HL-60 (cell line): ENCODE measurements around the gene SSBP4.

Experiments
- DNase-seq, 2 experiments: peaks; one replicate each; pipeline ENCODE4 v3.0.0-alpha.2; 2010 to 2020; ENCODE audit warnings: low read depth in 1 of 2, low spot score in 1 of 2
- H3K27ac ChIP-seq: fragments of 250-450 bp; sonication (Bioruptor Pico); replicated peaks from 2 replicates; pipeline ENCODE4 v1.5.1; 2020; ENCODE audit warnings: mild to moderate bottlenecking, moderate library complexity
- H3K27me3 ChIP-seq: fragments of 250-450 bp; sonication (Bioruptor Pico); 2 replicates; pipeline ENCODE4 v1.5.1; 2021; ENCODE audit warnings: mild to moderate bottlenecking, moderate library complexity; ENCODE audit not compliant: insufficient read depth, poor library complexity, severe bottlenecking
- H3K4me3 ChIP-seq: replicated peaks from 2 replicates; pipeline ENCODE4 v1.5.1; 2011; ENCODE audit warnings: mild to moderate bottlenecking, control low read depth, low read length; ENCODE audit not compliant: insufficient read depth
- GABPA ChIP-seq: IDR thresholded peaks from 2 replicates; pipeline ENCODE4 v1.6.1; 2012; ENCODE audit warnings: low read depth
- POLR2AphosphoS5 ChIP-seq: IDR thresholded peaks from 2 replicates; pipeline ENCODE4 v1.6.1; 2012; ENCODE audit warnings: low read depth
- SPI1 ChIP-seq: IDR thresholded peaks from 2 replicates; pipeline ENCODE4 v1.6.1; 2012; ENCODE audit warnings: low read depth, mild to moderate bottlenecking, borderline replicate concordance
- TF ChIP-seq, protein P1 (sequence below): IDR thresholded peaks from 2 replicates; pipeline ENCODE4 v1.6.1; 2012; ENCODE audit warnings: low read depth; ENCODE audit not compliant: insufficient replicate concordance
- TF ChIP-seq, protein P2 (sequence below): IDR thresholded peaks from one replicate; pipeline ENCODE4 v1.5.1; 2011; ENCODE audit warnings: low read length, control low read depth, inconsistent platforms; ENCODE audit not compliant: insufficient read depth

The SSBP4 gene

DNA sequence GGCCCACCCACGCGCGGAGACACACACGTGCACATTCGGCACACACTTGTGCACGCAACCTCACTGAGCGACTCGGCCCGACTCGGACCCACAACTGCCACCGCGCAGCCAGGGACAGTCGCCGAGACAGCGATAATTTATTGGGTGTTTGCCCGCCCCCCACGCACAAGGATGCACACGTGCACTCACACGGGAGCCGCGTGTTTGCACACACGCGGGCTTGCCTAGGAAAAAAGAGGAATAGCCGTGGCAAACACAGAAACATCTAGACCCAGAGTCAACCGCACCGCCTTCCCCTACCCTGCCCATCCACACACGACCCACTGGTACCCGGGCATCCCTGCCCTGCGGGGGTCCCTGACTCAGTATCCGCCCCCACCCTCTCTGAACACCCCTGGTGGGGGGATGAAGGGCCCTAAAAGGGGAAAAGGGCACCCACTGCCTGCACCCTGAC is 1.1 kb upstream of the SSBP4 start:
- H3K27ac ChIP-seq, result peak overlapping the region; percentile 98
- no peak for DNase-seq
- no peak overlapping the region for H3K4me3 ChIP-seq
- H3K27me3 ChIP-seq, result no peaks in the 10 kb centered on the region
- TF ChIP-seq, protein P1, sequence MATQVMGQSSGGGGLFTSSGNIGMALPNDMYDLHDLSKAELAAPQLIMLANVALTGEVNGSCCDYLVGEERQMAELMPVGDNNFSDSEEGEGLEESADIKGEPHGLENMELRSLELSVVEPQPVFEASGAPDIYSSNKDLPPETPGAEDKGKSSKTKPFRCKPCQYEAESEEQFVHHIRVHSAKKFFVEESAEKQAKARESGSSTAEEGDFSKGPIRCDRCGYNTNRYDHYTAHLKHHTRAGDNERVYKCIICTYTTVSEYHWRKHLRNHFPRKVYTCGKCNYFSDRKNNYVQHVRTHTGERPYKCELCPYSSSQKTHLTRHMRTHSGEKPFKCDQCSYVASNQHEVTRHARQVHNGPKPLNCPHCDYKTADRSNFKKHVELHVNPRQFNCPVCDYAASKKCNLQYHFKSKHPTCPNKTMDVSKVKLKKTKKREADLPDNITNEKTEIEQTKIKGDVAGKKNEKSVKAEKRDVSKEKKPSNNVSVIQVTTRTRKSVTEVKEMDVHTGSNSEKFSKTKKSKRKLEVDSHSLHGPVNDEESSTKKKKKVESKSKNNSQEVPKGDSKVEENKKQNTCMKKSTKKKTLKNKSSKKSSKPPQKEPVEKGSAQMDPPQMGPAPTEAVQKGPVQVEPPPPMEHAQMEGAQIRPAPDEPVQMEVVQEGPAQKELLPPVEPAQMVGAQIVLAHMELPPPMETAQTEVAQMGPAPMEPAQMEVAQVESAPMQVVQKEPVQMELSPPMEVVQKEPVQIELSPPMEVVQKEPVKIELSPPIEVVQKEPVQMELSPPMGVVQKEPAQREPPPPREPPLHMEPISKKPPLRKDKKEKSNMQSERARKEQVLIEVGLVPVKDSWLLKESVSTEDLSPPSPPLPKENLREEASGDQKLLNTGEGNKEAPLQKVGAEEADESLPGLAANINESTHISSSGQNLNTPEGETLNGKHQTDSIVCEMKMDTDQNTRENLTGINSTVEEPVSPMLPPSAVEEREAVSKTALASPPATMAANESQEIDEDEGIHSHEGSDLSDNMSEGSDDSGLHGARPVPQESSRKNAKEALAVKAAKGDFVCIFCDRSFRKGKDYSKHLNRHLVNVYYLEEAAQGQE, result no peak
- TF ChIP-seq SPI1 (no peak), GABPA (no peak), POLR2AphosphoS5 (no peak; the same call in 1 of the 2 replicates)
- TF ChIP-seq, protein P2, sequence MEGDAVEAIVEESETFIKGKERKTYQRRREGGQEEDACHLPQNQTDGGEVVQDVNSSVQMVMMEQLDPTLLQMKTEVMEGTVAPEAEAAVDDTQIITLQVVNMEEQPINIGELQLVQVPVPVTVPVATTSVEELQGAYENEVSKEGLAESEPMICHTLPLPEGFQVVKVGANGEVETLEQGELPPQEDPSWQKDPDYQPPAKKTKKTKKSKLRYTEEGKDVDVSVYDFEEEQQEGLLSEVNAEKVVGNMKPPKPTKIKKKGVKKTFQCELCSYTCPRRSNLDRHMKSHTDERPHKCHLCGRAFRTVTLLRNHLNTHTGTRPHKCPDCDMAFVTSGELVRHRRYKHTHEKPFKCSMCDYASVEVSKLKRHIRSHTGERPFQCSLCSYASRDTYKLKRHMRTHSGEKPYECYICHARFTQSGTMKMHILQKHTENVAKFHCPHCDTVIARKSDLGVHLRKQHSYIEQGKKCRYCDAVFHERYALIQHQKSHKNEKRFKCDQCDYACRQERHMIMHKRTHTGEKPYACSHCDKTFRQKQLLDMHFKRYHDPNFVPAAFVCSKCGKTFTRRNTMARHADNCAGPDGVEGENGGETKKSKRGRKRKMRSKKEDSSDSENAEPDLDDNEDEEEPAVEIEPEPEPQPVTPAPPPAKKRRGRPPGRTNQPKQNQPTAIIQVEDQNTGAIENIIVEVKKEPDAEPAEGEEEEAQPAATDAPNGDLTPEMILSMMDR, result no peak

DNA sequence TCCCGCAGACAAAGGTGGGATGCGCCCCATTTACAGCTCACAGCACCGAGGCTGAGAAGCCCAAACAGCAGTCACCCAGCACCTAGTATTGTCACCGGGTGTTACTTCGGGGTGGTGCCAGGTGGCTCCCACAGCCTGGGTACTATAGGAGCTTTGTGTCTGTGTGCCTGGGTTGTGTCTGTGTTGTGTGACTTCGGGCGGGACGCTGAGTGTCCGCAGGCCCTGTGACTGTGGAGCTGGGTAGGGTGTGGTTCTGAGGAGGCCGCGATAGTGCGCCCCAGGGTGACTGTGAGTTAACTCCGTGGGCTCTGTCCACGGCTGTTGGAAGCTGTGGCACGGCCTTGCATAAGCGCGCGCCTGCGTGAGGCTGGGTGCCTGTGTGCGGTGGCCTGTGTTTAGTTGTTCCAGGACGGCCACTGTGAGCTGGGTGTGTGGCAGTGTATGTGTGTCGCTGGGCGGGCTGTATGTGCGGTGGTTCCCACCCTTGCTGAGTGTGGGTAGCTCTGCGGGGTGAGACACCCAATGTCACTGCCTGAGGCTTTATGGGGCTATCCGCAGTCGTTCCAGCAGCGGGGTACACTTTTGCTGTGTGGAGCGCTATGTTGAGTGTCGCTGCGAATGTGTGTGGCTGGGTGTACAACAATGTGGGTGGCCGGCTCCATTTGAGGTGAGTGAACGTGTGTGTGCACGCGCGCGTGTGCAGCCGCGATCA is 559 bp upstream of the SSBP4 start:
- DNase-seq, result peak in 1 of 2 experiments; percentile 51
- no peak; the same call in 1 of the 2 replicates for TF ChIP-seq POLR2AphosphoS5
- TF ChIP-seq, protein P1, result no peak
- TF ChIP-seq GABPA, result no peak
- TF ChIP-seq, protein P2, result no peak
- no peak for TF ChIP-seq SPI1
- no peaks in the 10 kb centered on the region for H3K27me3 ChIP-seq
- H3K27ac ChIP-seq, result peak overlapping the region; percentile 98
- H3K4me3 ChIP-seq, result peak overlapping the region; percentile 14

DNA sequence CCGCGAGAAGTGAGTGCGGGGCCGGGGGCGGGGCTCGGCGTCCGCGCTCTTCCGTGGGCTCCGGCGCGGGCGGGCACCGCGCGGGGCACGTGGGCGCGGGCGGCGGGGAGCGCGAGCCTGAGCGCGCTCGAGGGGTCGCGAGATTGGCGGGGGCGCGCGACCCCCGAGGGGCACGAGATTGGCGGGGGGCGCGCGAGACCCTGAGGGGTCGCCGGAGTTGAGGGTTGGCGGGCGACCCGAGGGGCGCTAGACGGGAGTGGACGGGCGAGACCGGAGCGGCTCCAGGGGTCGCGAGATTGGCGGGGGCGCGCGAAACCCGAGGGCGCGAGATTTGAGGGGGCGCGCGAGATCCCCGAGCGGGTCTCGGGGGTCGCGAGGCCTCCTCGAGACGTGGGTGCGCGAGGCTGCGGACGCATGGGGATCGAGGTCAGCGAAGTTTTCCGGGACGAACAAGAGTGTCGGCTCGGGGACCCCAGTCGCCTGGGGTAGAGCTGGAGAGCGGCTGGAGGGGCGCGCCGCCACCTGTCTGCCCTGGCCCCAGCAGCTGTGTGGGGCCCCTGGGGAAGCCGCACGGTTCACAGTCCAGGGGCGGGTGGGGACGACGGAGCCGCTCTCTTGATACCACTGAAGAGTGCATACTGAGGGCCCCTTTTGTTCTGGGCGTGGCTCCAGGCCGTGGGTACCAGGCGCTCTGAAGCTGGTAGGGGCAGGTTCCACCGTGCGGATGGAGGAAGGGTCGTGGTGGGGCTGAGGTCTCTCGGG is 682 bp downstream of the SSBP4 start:
- TF ChIP-seq, protein P2, result no peak
- TF ChIP-seq GABPA (no peak), POLR2AphosphoS5 (no peak), SPI1 (no peak)
- TF ChIP-seq, protein P1, result no peak
- DNase-seq, result no peak
- peak overlapping the region; percentile 55 for H3K27ac ChIP-seq

More for the DNA sequence above, 682 bp downstream of the SSBP4 start:
- Histone ChIP-seq H3K4me3 (peak overlapping the region; percentile 68), H3K27me3 (no peaks in the 10 kb centered on the region)
